Keratinocyte (primary cell): ENCODE measurements around the gene MET. TPM values are rescaled to one million over a fixed set of nuclear protein-coding genes. Genes with fewer than 3 reads are reported as not detected.

Experiments used
- DNase-seq: peaks from one replicate; pipeline ENCODE4 v3.0.0-alpha.2; 2011; ENCODE audit warnings: low read depth, missing footprints, low spot score
- FAIRE-seq: peaks from 2 replicates; lab custom pipeline; 2011; peaks lifted over from hg19 to GRCh38; lab: Jason Lieb, UNC
- H2AFZ ChIP-seq: 2 replicates; pipeline ENCODE4 v1.6.0; 2012; ENCODE audit warnings: low read length, control low read depth, inconsistent platforms; ENCODE audit not compliant: control insufficient read depth
- H3K27ac ChIP-seq: 2 replicates; pipeline ENCODE4 v1.5.1; 2011; ENCODE audit warnings: low read length; ENCODE audit not compliant: control insufficient read depth, insufficient read depth
- H3K27me3 ChIP-seq: 3 replicates; pipeline ENCODE4 v1.6.0; 2011; ENCODE audit warnings: low read length; ENCODE audit not compliant: control insufficient read depth, insufficient read depth; ENCODE audit errors: extremely low read depth
- H3K36me3 ChIP-seq, 2 experiments: 2 replicates in 1 of 2; 3 replicates in 1 of 2; pipeline ENCODE4 v1.5.1; 2011; ENCODE audit warnings: low read length in 2 of 2, mild to moderate bottlenecking in 1 of 2; ENCODE audit not compliant: control insufficient read depth in 2 of 2, insufficient read depth in 2 of 2; ENCODE audit errors: extremely low read depth in 1 of 2
- H3K4me1 ChIP-seq: 3 replicates; pipeline ENCODE4 v1.5.1; 2011; ENCODE audit warnings: low read length; ENCODE audit not compliant: control insufficient read depth, insufficient read depth; ENCODE audit errors: extremely low read depth
- H3K4me2 ChIP-seq: 3 replicates; pipeline ENCODE4 v1.6.0; 2011; ENCODE audit warnings: low read depth, low read length; ENCODE audit not compliant: control insufficient read depth, insufficient read depth; ENCODE audit errors: extremely low read depth
- H3K4me3 ChIP-seq, 3 experiments: fragments of 200-600 bp in 1 of 3; sonication (generic) in 1 of 3; 2 replicates in 2 of 3; 3 replicates in 1 of 3; pipeline ENCODE4 v1.5.1; 2011 to 2016; ENCODE audit warnings: low read length in 3 of 3, mild to moderate bottlenecking in 3 of 3, control low read depth in 2 of 3, inconsistent platforms in 1 of 3, low read depth in 1 of 3, mixed read lengths in 1 of 3, mixed run types in 1 of 3, moderate library complexity in 1 of 3; ENCODE audit not compliant: control insufficient read depth in 2 of 3, insufficient read depth in 2 of 3; ENCODE audit errors: extremely low read depth in 1 of 3
- H3K79me2 ChIP-seq: 2 replicates; pipeline ENCODE4 v1.6.0; 2012; ENCODE audit warnings: low read length; ENCODE audit not compliant: control insufficient read depth, insufficient read depth
- H3K9ac ChIP-seq: 3 replicates; pipeline ENCODE4 v1.6.0; 2011; ENCODE audit warnings: low read length; ENCODE audit not compliant: control insufficient read depth, insufficient read depth; ENCODE audit errors: extremely low read depth
- H3K9me1 ChIP-seq: 3 replicates; pipeline ENCODE4 v1.6.0; 2011; ENCODE audit warnings: low read length; ENCODE audit not compliant: control insufficient read depth, insufficient read depth; ENCODE audit errors: extremely low read depth
- H3K9me3 ChIP-seq: 2 replicates; pipeline ENCODE4 v1.5.1; 2012; ENCODE audit warnings: low read depth, low read length; ENCODE audit not compliant: control insufficient read depth
- H4K20me1 ChIP-seq: 3 replicates; pipeline ENCODE4 v1.6.0; 2011; ENCODE audit warnings: low read length; ENCODE audit not compliant: control insufficient read depth, insufficient read depth; ENCODE audit errors: extremely low read depth
- EZH2 ChIP-seq: IDR thresholded peaks from one replicate; pipeline ENCODE4 v1.6.1; 2012; ENCODE audit warnings: inconsistent platforms, mild to moderate bottlenecking, low read length, moderate library complexity
- dilution Hi-C: fragments of 300-500 bp; cut with MboI; formaldehyde crosslinking; loops from one replicate; pipeline ENCODE4 v1.7.0; 2020; ENCODE audit warnings: low sequenced_read_pairs; ENCODE audit not compliant: extremely low pct_ligation_motif_present
- polyA plus RNA-seq, 5 experiments: library from polyadenylated mRNA; depleted of rRNA in 3 of 5; stranded (reverse) in 3 of 5; stranded (forward) in 1 of 5; unstranded in 1 of 5; fragments of >200 nt; gene quantifications; 1 replicate in 1 of 5; 2 replicates in 3 of 5; 3 replicates in 1 of 5; pipeline versions ENCODE4 v1.2.1 to v1.2.3, GENCODE V29; 2011 to 2012; ENCODE audit warnings: missing spikeins in 2 of 5, low read depth in 1 of 5, low replicate concordance in 1 of 5
- TF ChIP-seq, protein P1 (sequence below), 3 experiments: IDR thresholded peaks in 1 of 3; conservative IDR thresholded peaks in 1 of 3; optimal IDR thresholded peaks in 1 of 3; 2 replicates in 2 of 3; 3 replicates in 1 of 3; pipeline versions ENCODE3 to v1.5.1; 2011; ENCODE audit warnings: low read length in 3 of 3, mild to moderate bottlenecking in 3 of 3, moderate library complexity in 2 of 3, control low read depth in 1 of 3, inconsistent platforms in 1 of 3; ENCODE audit not compliant: insufficient read depth in 2 of 3; ENCODE audit errors: extremely low read depth in 1 of 3

Gene MET
- polyA plus RNA-seq, 1 donor (not counting 4 experiments of a cell fraction or from before 2014, with no cell fraction given): 117 TPM

DNA sequence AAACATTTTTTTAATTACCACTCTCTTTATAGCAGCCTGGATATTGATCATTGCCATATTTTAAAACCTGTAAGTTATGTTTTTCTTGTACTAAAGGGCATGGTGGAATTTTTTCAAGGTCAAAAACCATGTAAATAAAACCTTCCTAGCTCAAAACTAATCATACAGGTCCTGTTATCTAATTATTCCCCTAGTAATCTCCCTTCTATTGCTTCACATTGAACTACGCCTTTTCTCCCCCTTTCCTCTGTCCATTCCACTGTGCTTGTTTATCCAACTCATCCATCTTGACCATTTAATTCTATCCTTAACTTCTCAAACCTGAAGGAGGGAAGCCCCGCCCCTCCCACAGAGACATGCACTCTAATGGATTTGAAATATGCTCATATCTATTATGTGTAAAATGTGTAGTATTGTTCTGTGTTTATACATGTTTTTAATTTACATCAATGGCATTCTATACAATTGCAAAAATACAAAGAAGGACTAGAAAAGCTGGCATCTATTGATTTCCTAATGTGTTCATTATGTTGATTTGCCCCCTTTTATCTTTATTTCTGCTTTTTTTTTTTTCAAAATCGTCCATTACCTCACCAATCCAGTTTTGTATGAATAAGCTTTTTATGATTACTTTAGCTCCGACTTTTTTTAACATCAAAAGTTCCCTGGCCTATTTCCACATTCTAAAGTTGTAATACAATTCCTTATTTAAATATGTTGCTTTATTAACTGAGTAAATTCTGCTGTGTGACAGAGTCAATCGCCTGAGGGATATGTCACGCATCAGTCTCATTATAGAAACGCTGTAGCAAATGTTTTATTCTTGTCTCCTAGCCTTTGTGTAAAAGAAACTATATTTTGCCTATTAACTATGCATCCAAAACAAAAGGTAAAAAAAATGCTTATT, 61.0 kb downstream of the MET start:
- dilution Hi-C loops: no loop called here
- TF ChIP-seq, protein P1, sequence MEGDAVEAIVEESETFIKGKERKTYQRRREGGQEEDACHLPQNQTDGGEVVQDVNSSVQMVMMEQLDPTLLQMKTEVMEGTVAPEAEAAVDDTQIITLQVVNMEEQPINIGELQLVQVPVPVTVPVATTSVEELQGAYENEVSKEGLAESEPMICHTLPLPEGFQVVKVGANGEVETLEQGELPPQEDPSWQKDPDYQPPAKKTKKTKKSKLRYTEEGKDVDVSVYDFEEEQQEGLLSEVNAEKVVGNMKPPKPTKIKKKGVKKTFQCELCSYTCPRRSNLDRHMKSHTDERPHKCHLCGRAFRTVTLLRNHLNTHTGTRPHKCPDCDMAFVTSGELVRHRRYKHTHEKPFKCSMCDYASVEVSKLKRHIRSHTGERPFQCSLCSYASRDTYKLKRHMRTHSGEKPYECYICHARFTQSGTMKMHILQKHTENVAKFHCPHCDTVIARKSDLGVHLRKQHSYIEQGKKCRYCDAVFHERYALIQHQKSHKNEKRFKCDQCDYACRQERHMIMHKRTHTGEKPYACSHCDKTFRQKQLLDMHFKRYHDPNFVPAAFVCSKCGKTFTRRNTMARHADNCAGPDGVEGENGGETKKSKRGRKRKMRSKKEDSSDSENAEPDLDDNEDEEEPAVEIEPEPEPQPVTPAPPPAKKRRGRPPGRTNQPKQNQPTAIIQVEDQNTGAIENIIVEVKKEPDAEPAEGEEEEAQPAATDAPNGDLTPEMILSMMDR (optimal IDR thresholded peaks at IDR 0.05 in 1 of 3, IDR thresholded peaks at IDR 0.05 in 1 of 3, conservative IDR thresholded peaks at IDR 0.05 in 1 of 3; ENCODE audit: extremely low read depth in 1 of 3, insufficient read depth in 2 of 3, low read length in 3 of 3): no peak
- TF ChIP-seq EZH2: no peak
- no peaks in the 10 kb centered on the region for H3K27me3 ChIP-seq

DNA sequence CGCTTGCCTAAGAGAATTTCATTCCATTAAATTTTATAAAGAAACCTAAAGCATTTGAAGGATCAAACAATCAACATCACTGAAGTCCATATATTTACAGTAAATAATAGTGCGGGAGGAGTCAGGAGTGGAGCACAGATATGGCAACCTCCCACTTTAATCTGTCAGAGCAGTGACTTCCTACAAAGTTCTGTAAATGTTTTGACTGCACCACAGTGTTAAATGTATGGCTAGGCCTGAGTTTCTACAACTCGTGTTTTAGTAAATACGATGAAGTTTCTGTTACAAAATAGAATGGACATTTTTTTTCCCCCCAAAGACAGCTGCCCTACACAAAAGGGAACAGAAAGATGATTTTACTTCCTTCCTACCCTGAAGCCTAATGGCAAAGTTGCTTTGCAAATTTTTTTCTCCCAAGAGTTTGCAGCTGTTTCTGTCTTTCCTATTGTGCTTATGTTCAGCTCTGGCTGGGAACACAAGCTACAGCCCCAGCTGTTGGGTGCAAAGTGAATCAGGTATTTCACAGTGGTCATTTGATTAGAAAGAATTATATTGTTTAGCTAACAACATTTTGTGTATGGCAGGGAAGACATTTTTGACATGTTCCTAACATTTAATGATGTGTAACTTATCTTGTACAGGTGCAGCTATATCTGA, 62.1 kb downstream of the MET start:
- peaks cover 6% of the 10 kb centered on the region for H3K4me1 ChIP-seq
- H2AFZ ChIP-seq: no peak overlapping the region
- TF ChIP-seq EZH2: no peak
- TF ChIP-seq, protein P1 (optimal IDR thresholded peaks at IDR 0.05 in 1 of 3, IDR thresholded peaks at IDR 0.05 in 1 of 3, conservative IDR thresholded peaks at IDR 0.05 in 1 of 3; ENCODE audit: extremely low read depth in 1 of 3, insufficient read depth in 2 of 3, low read length in 3 of 3): no peak
- no peaks in the 10 kb centered on the region for H3K9me3 ChIP-seq
- dilution Hi-C loops: no loop called here
- H3K27me3 ChIP-seq: no peaks in the 10 kb centered on the region
- H3K36me3 ChIP-seq: peaks cover 12 to 20% of the 10 kb centered on the region in 2 experiments
- H4K20me1 ChIP-seq: no peaks in the 10 kb centered on the region
- FAIRE-seq (no peak), DNase-seq (no peak)
- no peak overlapping the region for H3K9ac ChIP-seq
- no peak overlapping the region for H3K27ac ChIP-seq
- no peaks in the 10 kb centered on the region for H3K9me1 ChIP-seq
- no peak overlapping the region for H3K4me3 ChIP-seq
- H3K79me2 ChIP-seq: peaks cover 44% of the 10 kb centered on the region
- H3K4me2 ChIP-seq: no peak overlapping the region

More for the DNA sequence above, 61.0 kb downstream of the MET start:
- Histone ChIP-seq H3K4me2 (no peak overlapping the region), H3K27ac (no peak overlapping the region), H3K9me3 (no peaks in the 10 kb centered on the region), H3K36me3 (peaks cover 15 to 23% of the 10 kb centered on the region in 2 experiments), H3K4me3 (no peak overlapping the region), H3K79me2 (peaks cover 49% of the 10 kb centered on the region), H4K20me1 (no peaks in the 10 kb centered on the region), H3K4me1 (peaks cover 6% of the 10 kb centered on the region), H3K9ac (no peak overlapping the region), H3K9me1 (no peaks in the 10 kb centered on the region), H2AFZ (no peak overlapping the region)
- FAIRE-seq (no peak), DNase-seq (no peak)
